HG02852 (cell line): ENCODE data around the gene ANGEL2.
A peak's percentile ranks its signal among the peaks of the same experiment; 100 is the strongest.

Experiments
- ATAC-seq: cut with Tn5 transposase; IDR thresholded peaks from one replicate; pipeline ENCODE4 v1.9.1; 2021; ENCODE audit warnings: mild to moderate bottlenecking, moderate library complexity; ENCODE audit not compliant: unreplicated experiment

ANGEL2 gene

GRCh38 chr1:212951947-212952640 lies 63.6 kb downstream of the ANGEL2 start:
- no peak for ATAC-seq

DNA sequence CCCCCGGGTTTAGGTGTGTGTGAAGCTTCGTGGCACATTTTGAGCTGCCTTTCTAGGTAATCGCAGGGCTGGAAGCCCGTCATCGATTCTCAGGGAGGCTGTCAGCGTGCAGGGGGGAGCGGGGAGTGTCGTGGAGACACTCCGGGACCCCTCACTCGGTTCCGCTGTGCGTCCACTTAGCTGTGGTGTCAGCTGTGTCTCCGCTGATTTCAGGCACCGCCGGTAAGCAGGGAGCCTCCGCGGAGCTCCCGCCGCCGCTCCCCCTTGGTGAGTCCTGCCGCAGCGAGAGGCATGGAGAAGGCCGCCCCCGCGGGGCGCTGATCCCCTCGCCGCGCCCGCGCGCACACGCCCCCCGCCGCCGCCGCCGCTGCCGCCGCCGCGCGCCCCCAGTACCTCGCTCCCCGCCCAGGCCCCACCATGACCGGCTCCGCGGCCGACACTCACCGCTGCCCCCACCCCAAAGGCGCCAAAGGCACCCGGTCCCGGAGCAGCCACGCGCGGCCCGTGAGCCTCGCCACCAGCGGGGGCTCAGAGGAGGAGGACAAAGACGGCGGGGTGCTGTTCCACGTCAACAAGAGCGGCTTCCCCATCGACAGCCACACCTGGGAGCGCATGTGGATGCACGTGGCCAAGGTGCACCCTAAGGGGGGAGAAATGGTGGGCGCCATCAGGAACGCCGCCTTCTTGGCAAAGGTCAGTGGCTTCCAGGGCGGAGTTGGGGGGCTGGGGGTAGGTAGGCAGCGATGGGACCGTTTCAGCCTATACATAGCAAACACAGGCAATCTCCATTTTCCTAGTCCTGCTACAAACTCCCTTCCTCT lies 64.3 kb downstream of the ANGEL2 start:
- peak; percentile 6 for ATAC-seq

GRCh38 chr1:212950243-212951125 lies 65.2 kb downstream of the ANGEL2 start, which contains the start of gene VASH2:
TSS of gene VASH2 (plus strand) at chr1:212950541. CDS start at chr1:212951543, 1,002 bp downstream.
- ATAC-seq = peak; percentile 93

GRCh38 chr1:212949771-212950170 lies 65.9 kb downstream of the ANGEL2 start:
- no peak for ATAC-seq

GRCh38 chr1:212946872-212947271 lies 68.8 kb downstream of the ANGEL2 start:
- ATAC-seq = no peak

DNA sequence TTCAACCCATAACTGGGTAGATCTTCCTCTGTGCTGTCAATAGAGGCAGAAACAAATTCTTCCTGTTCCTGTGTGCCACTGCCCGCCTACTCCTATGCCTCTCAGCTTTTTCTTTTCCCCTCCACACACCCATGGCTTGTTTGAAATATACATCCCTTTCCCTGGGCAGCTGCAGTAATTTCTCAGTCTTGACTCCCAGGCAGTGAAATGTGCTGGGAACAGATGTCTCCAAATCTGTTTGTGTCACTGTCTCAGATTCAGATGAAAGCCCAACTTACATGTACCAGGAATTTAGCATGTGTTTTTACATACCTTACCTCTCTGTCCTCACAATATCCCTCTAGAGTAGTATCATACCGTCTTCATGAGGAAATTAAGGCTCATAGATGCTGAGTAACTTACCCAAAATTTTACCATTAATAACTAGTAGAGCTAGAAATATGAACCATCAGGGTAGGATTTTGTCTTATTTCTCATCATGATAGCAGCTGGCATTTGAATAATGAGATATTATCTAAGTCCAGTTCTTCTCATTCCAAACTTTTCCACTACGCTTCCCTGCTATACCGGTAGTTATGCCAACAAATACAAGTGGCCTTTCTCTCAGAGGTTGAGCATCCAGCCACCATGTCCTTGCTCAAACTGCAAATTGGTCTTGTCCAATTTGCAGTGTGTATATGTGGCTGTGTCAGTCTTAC lies 70.1 kb downstream of the ANGEL2 start:
- no peak for ATAC-seq

DNA sequence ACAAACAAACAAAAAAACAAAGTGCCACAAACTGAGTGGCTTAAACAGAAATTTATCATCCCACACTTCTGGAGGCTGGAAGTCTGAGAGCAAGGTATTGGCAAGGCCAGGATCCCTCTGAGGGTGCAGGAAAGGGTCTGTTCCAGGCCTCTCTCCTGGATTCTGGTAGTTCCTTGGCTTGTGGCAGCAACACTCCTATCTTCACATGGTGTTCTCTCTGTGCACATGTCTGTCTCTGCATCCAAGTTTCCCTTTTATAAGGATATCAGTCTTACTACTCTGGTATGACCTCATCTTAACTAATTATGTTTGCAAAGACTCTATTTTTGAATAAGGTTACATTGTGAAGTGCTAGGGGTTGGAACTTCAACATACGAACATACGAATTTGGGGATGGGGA lies 70.6 kb downstream of the ANGEL2 start:
- no peak for ATAC-seq

DNA sequence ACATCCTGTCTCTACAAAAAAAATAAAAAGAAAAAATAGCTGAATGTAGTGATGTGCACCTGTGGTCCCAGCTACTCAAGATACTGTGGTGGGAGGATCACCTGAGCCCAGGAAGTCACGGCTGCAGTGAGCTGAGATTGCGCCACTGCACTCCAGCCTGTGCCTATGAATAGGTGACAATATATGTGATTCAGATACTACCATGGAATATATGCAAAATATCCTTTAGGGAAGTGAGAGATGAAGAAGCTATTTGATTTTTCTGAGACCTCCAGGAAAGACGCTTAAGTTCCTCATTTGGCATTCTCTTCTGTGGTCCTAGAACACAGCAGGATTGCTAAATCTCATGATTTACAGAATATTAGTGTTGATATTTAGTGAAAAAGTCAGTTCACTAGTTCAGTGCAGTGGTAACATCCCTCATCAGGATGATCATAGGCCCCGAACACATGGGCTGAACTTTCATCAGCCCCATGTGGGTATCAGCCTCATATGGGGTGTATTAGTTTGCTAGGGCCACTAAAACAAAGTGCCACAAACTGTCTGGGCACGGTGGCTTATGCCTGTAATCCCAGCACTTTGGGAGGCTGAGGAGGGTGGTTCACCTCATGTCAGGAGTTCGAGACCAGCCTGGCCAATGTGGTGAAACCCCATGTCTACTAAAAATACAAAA lies 71.3 kb downstream of the ANGEL2 start:
- ATAC-seq = peak; percentile 50

DNA sequence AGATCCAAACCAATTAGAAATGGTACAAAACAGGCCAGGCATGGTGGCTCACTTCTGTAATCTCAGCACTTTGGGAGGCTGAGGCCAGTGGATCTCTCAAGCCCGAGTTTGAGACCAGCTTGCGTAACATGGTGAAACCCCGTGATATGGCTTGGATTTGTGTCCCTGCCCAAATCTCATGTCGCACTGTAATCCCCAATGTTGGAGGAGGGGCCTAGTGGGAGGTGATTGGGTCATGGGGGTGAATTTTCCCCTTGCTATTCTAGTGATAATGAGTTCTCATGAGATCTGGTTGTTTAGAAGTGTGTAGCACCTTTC lies 72.3 kb downstream of the ANGEL2 start:
- no peak for ATAC-seq

DNA sequence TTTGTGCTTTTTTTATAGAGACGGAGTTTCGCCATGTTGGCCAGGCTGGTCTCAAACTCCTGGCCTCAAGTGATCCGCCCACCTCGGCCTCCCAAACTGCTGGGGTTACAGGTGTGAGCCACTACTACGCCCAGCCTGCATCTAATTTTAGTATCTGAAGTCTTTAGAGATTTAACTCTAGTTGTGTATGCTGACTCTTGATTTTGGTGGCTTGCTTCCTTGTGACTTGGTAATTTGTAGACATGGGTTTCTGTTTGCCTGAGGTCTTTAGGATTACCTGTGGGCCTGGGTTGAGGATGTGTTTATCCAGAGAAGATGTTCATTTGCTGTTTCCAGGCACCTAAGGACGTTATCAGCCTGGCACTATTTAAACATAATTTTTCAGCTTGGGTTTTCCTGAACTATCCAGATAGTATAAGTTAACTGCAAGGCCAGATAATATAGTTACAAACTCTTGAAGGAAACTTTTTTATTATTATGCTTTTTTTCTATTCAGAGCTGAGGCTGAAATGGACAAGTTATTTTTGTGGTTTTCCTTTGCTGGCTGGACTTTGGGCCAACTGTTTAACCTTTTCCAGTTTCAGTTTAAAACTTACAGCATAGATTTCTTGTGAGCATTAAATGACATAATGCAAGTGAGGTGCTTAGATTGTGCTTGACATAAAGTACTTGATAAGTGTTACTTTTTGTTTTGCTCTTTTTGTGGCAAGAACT lies 72.8 kb downstream of the ANGEL2 start:
- ATAC-seq = no peak
